ENCODE results near the gene BCL11A.

DNA sequence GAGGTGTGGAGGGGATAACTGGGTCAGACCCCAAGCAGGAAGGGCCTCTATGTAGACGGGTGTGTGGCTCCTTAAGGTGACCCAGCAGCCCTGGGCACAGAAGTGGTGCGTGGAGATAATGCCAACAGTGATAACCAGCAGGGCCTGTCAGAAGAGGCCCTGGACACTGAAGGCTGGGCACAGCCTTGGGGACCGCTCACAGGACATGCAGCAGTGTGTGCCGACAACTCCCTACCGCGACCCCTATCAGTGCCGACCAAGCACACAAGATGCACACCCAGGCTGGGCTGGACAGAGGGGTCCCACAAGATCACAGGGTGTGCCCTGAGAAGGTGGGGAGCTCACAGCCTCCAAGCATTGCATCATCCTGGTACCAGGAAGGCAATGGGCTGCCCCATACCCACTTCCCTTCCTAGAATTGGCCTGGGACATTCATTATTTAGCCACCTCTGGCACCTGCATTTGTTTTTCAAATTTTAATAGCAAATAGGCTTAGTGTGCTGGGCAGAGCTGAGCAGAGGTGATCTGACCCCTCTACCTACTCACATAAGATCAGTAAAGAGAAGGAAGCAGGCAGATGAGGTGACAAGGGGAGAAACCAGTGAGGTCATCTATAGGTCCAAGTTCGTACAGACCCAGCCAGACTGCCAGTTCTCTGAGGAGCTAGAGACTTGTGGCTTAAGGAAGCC lies 55.2 kb downstream of the BCL11A start:
- TF ChIP-seq, protein P1, sequence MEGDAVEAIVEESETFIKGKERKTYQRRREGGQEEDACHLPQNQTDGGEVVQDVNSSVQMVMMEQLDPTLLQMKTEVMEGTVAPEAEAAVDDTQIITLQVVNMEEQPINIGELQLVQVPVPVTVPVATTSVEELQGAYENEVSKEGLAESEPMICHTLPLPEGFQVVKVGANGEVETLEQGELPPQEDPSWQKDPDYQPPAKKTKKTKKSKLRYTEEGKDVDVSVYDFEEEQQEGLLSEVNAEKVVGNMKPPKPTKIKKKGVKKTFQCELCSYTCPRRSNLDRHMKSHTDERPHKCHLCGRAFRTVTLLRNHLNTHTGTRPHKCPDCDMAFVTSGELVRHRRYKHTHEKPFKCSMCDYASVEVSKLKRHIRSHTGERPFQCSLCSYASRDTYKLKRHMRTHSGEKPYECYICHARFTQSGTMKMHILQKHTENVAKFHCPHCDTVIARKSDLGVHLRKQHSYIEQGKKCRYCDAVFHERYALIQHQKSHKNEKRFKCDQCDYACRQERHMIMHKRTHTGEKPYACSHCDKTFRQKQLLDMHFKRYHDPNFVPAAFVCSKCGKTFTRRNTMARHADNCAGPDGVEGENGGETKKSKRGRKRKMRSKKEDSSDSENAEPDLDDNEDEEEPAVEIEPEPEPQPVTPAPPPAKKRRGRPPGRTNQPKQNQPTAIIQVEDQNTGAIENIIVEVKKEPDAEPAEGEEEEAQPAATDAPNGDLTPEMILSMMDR (IDR thresholded peaks at IDR 0.05), result no peak
- TF ChIP-seq EP300 (IDR thresholded peaks at IDR 0.05), result no peak
